ENCODE data around the gene UNC119B.

Gene UNC119B

DNA sequence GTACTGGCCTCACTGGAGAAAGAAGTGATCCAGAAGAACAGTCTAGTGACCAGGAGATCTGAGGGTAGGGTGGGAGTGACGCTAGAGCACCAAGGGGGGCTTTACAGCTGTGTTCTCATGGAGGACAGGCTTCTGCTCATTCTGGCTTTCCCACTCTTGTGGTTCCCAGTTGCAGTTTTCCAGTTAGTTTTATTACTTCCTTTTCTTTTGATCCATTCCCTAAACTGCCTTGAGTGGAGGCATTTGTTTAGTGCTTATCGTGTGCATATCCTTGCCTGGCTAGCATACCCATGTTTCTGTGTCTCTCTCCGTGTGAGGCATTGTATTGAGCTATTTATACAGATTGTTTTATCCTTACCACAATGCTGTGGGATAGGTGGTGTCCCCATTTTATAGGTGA lies 19.3 kb upstream of the UNC119B start:
- H3K27ac ChIP-seq (replicated peaks), result no peak overlapping the region
- no peak for TF ChIP-seq GABPA (IDR thresholded peaks at IDR 0.05; ENCODE audit: low read depth)
- TF ChIP-seq SPI1 (IDR thresholded peaks at IDR 0.05; ENCODE audit: borderline replicate concordance, low read depth), result no peak
- TF ChIP-seq, protein P1, sequence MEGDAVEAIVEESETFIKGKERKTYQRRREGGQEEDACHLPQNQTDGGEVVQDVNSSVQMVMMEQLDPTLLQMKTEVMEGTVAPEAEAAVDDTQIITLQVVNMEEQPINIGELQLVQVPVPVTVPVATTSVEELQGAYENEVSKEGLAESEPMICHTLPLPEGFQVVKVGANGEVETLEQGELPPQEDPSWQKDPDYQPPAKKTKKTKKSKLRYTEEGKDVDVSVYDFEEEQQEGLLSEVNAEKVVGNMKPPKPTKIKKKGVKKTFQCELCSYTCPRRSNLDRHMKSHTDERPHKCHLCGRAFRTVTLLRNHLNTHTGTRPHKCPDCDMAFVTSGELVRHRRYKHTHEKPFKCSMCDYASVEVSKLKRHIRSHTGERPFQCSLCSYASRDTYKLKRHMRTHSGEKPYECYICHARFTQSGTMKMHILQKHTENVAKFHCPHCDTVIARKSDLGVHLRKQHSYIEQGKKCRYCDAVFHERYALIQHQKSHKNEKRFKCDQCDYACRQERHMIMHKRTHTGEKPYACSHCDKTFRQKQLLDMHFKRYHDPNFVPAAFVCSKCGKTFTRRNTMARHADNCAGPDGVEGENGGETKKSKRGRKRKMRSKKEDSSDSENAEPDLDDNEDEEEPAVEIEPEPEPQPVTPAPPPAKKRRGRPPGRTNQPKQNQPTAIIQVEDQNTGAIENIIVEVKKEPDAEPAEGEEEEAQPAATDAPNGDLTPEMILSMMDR (IDR thresholded peaks at IDR 0.05; ENCODE audit: insufficient read depth, low read length), result no peak
- TF ChIP-seq POLR2AphosphoS5 (IDR thresholded peaks at IDR 0.05; ENCODE audit: low read depth), result no peak
- TF ChIP-seq, protein P2, sequence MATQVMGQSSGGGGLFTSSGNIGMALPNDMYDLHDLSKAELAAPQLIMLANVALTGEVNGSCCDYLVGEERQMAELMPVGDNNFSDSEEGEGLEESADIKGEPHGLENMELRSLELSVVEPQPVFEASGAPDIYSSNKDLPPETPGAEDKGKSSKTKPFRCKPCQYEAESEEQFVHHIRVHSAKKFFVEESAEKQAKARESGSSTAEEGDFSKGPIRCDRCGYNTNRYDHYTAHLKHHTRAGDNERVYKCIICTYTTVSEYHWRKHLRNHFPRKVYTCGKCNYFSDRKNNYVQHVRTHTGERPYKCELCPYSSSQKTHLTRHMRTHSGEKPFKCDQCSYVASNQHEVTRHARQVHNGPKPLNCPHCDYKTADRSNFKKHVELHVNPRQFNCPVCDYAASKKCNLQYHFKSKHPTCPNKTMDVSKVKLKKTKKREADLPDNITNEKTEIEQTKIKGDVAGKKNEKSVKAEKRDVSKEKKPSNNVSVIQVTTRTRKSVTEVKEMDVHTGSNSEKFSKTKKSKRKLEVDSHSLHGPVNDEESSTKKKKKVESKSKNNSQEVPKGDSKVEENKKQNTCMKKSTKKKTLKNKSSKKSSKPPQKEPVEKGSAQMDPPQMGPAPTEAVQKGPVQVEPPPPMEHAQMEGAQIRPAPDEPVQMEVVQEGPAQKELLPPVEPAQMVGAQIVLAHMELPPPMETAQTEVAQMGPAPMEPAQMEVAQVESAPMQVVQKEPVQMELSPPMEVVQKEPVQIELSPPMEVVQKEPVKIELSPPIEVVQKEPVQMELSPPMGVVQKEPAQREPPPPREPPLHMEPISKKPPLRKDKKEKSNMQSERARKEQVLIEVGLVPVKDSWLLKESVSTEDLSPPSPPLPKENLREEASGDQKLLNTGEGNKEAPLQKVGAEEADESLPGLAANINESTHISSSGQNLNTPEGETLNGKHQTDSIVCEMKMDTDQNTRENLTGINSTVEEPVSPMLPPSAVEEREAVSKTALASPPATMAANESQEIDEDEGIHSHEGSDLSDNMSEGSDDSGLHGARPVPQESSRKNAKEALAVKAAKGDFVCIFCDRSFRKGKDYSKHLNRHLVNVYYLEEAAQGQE (IDR thresholded peaks at IDR 0.05; ENCODE audit: insufficient replicate concordance, low read depth), result no peak
- H3K27me3 ChIP-seq (ENCODE audit: insufficient read depth, poor library complexity, severe bottlenecking), result no peaks in the 10 kb centered on the region
- DNase-seq (ENCODE audit: low read depth in 1 of 2, low spot score in 1 of 2), result no peak
- no peak overlapping the region for H3K4me3 ChIP-seq (replicated peaks; ENCODE audit: insufficient read depth, low read length)

DNA sequence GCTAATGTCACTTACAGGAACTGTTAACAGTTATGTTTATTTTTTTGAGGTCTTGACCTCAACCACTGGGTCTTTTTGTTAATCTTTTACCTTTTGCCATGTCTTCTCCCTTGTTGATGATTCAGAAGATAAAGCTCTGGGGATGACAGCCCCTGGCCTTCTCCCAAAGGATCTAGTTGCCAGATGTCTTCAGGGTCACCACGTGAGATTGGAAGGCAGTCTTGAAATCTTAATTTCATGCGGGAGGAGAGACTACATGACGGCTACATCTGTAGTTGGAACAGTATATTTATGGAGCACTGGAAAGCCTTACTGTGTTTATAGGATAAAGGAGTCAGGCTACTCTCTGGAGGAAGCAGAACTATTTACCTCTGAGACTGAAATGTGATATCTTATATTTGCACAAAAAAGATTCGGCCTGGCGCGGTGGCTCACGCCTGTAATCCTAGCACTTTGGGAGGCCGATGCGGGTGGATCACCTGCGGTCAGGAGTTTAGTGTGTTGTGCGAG lies 17.7 kb upstream of the UNC119B start:
- Histone ChIP-seq H3K4me3 (replicated peaks; ENCODE audit: insufficient read depth, low read length) (no peak overlapping the region), H3K27ac (replicated peaks) (no peak overlapping the region), H3K27me3 (ENCODE audit: insufficient read depth, poor library complexity, severe bottlenecking) (no peaks in the 10 kb centered on the region)
- TF ChIP-seq POLR2AphosphoS5 (IDR thresholded peaks at IDR 0.05; ENCODE audit: low read depth) (no peak), SPI1 (IDR thresholded peaks at IDR 0.05; ENCODE audit: borderline replicate concordance, low read depth) (no peak), GABPA (IDR thresholded peaks at IDR 0.05; ENCODE audit: low read depth) (no peak)
- TF ChIP-seq, protein P2 (IDR thresholded peaks at IDR 0.05; ENCODE audit: insufficient replicate concordance, low read depth), result no peak
- TF ChIP-seq, protein P1 (IDR thresholded peaks at IDR 0.05; ENCODE audit: insufficient read depth, low read length), result no peak
- no peak for DNase-seq (ENCODE audit: low read depth in 1 of 2, low spot score in 1 of 2)

DNA sequence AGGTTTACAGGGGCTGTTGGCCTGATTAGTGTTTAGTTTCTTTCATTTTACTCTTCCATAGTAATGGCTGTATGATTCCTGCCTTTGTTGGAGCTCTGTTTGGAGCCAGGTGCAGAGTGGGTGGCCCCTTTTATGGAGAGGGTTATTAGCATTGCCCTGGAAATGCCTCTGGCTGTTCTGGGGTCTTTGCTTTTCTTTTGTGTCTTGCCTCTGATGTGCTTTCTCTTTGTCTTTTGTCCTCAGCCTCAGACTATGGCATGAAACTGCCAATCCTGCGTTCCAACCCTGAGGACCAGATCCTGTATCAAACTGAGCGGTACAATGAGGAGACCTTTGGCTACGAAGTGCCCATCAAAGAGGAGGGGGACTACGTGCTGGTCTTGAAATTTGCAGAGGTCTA lies 16.4 kb upstream of the UNC119B start:
- DNase-seq (ENCODE audit: low read depth in 1 of 2, low spot score in 1 of 2), result no peak
- Histone ChIP-seq H3K27ac (replicated peaks) (no peak overlapping the region), H3K27me3 (ENCODE audit: insufficient read depth, poor library complexity, severe bottlenecking) (no peaks in the 10 kb centered on the region), H3K4me3 (replicated peaks; ENCODE audit: insufficient read depth, low read length) (no peak overlapping the region)
- no peak for TF ChIP-seq SPI1 (IDR thresholded peaks at IDR 0.05; ENCODE audit: borderline replicate concordance, low read depth)
- TF ChIP-seq, protein P1 (IDR thresholded peaks at IDR 0.05; ENCODE audit: insufficient read depth, low read length), result no peak
- TF ChIP-seq, protein P2 (IDR thresholded peaks at IDR 0.05; ENCODE audit: insufficient replicate concordance, low read depth), result no peak
- TF ChIP-seq POLR2AphosphoS5 (IDR thresholded peaks at IDR 0.05; ENCODE audit: low read depth), result no peak
- no peak for TF ChIP-seq GABPA (IDR thresholded peaks at IDR 0.05; ENCODE audit: low read depth)
